Body of pancreas (tissue), 4 donors: ENCODE data around the gene PHB1.

Experiments
- CTCF ChIP-seq, 7 experiments: fragments of 450-650 bp in 4 of 7; fragments of 200-600 bp in 3 of 7; sonication (generic) in 3 of 7; IDR thresholded peaks; one replicate each; pipeline ENCODE4 v1.5.1; 2016 to 2019; ENCODE audit warnings: antibody characterized with exemption in 7 of 7
- POLR2A ChIP-seq, 3 donors: fragments of 450-650 bp; IDR thresholded peaks; one replicate each; pipeline ENCODE4 v1.6.1; 2016; ENCODE audit warnings: antibody characterized with exemption in 3 of 3, mild to moderate bottlenecking in 2 of 3

- no peak for TF ChIP-seq CTCF (IDR thresholded peaks at IDR 0.05)
- TF ChIP-seq POLR2A (IDR thresholded peaks at IDR 0.05), result no peak
Measured at GRCh38 chr17:49407086-49407485, 7.6 kb downstream of the PHB1 start.
